HepG2 (cell line): ENCODE results near the gene ARL17A.
"Not testable (repeated sequence)": the region's sequence is repeated elsewhere in the genome, so short reads cannot be mapped to it uniquely, and the experiment has no call there.

Experiments used
- CEBPB ChIP-seq: IDR thresholded peaks from 2 replicates; pipeline ENCODE4 v1.6.1; 2011; ENCODE audit warnings: low read depth, low read length, improper control_type of control experiment, borderline replicate concordance
- POLR2AphosphoS2 ChIP-seq: IDR thresholded peaks from 2 replicates; pipeline ENCODE4 v1.6.1; 2011; ENCODE audit warnings: low read depth, low read length, improper control_type of control experiment
- TF ChIP-seq, protein P1 (sequence below), 2 experiments: sonication (generic) in 1 of 2; formaldehyde crosslinking in 1 of 2; IDR thresholded peaks; 2 replicates each; pipeline versions ENCODE4 v1.4.0 to v1.6.1; 2016 to 2020; ENCODE audit warnings: borderline replicate concordance in 1 of 2, low read depth in 1 of 2, mild to moderate bottlenecking in 1 of 2, missing genetic modification reagents in 1 of 2

DNA sequence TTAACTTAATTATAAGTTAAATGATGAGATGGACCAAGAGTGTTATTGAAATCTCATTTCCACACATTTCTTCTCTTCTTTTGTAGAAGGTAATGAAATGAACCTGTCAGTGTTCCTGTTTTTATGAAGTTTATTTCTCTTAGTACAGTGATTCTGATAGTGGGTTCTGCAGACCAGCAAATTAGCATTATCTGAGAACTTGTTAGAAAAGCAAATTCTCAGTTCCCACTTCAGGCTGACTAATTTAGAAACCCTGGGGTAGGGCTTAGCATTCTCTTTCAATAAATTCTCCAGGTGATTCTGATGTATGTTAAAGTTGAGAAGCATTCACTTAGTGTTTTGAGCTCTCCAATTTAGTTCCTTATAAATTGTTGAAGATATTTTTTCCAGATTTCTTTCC lies 23.6 kb upstream of the ARL17A start:
- TF ChIP-seq, protein P1, sequence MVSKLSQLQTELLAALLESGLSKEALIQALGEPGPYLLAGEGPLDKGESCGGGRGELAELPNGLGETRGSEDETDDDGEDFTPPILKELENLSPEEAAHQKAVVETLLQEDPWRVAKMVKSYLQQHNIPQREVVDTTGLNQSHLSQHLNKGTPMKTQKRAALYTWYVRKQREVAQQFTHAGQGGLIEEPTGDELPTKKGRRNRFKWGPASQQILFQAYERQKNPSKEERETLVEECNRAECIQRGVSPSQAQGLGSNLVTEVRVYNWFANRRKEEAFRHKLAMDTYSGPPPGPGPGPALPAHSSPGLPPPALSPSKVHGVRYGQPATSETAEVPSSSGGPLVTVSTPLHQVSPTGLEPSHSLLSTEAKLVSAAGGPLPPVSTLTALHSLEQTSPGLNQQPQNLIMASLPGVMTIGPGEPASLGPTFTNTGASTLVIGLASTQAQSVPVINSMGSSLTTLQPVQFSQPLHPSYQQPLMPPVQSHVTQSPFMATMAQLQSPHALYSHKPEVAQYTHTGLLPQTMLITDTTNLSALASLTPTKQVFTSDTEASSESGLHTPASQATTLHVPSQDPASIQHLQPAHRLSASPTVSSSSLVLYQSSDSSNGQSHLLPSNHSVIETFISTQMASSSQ (IDR thresholded peaks at IDR 0.05; ENCODE audit: low read depth), result not testable (repeated sequence)
- TF ChIP-seq, protein P1 (CRISPR knock-in tag; IDR thresholded peaks at IDR 0.05; ENCODE audit: borderline replicate concordance), result not testable (repeated sequence)
- not testable (repeated sequence) for TF ChIP-seq POLR2AphosphoS2, CEBPB
